ENCODE measurements around the gene SHANK3. TPM values are rescaled to one million over a fixed set of nuclear protein-coding genes. Genes with fewer than 3 reads are reported as not detected.

SHANK3 gene
- total RNA-seq, 6 experiments from 2014 or later = 9.7 to 16.0 (median 14.8) TPM

GRCh38 chr22:50700387-50701075, 27.9 kb downstream of the SHANK3 start:
- no peaks in the 10 kb centered on the region for H3K27me3 ChIP-seq
- no peaks in the 10 kb centered on the region for H3K9me3 ChIP-seq
- ATAC-seq (peak; percentile 63 to 79 (median 74)), DNase-seq (peak; percentile 77 to 96 (median 94))
- intact Hi-C loops (cut with DNase I) = no loop called here
- H3K27ac ChIP-seq = peak overlapping the region; percentile 84 to 96 (median 96)
- H3K4me1 ChIP-seq = peaks cover 0 to 57% (median 20%) of the 10 kb centered on the region in 4 donors
- H3K36me3 ChIP-seq = peaks cover 0 to 10% (median 0%) of the 10 kb centered on the region in 4 donors
- 49% methylated on average over 8 of the region's 19 CpGs for WGBS (ENCODE audit: insufficient coverage, low coverage, low lambda C conversion rate, missing lambda C conversion rate)
- peak overlapping the region in 2 of 3 donors; percentile 33 to 36 for H3K4me3 ChIP-seq
- TF ChIP-seq POLR2A (IDR thresholded peaks at IDR 0.05) (peak; percentile 73), CTCF (IDR thresholded peaks at IDR 0.05) (peak in 1 of 4 donors; percentile 29)

GRCh38 chr22:50701076-50701419, 28.4 kb downstream of the SHANK3 start:
- H3K4me3 ChIP-seq = peak overlapping the region in 2 of 3 donors; percentile 19 to 33
- no peak for DNase-seq
- peaks cover 0 to 57% (median 20%) of the 10 kb centered on the region in 4 donors for H3K4me1 ChIP-seq
- no peaks in the 10 kb centered on the region for H3K27me3 ChIP-seq
- intact Hi-C loops (cut with DNase I) = no loop called here
- no peaks in the 10 kb centered on the region for H3K9me3 ChIP-seq
- TF ChIP-seq CTCF (IDR thresholded peaks at IDR 0.05) (no peak), POLR2A (IDR thresholded peaks at IDR 0.05) (peak; percentile 31)
- 2% methylated on average over 6 of the region's 7 CpGs for WGBS (ENCODE audit: insufficient coverage, low coverage, low lambda C conversion rate, missing lambda C conversion rate)
- peak overlapping the region; percentile 84 to 96 (median 96) for H3K27ac ChIP-seq
- peaks cover 0 to 10% (median 0%) of the 10 kb centered on the region in 4 donors for H3K36me3 ChIP-seq
- peak; percentile 8 to 38 (median 31) for ATAC-seq

- 63% methylated on average over 5 of the region's 11 CpGs for WGBS (ENCODE audit: insufficient coverage, low coverage, low lambda C conversion rate, missing lambda C conversion rate)
- peak overlapping the region in 2 of 3 donors; percentile 19 to 33 for H3K4me3 ChIP-seq
- H3K27me3 ChIP-seq = no peaks in the 10 kb centered on the region
- DNase-seq (peak; percentile 11 to 45 (median 37)), ATAC-seq (no peak)
- no peaks in the 10 kb centered on the region for H3K9me3 ChIP-seq
- H3K4me1 ChIP-seq = peaks cover 0 to 57% (median 20%) of the 10 kb centered on the region in 4 donors
- intact Hi-C loops (cut with DNase I) = no loop called here
- H3K27ac ChIP-seq = peak overlapping the region in 2 of 3 donors; percentile 96
- H3K36me3 ChIP-seq = peaks cover 0 to 15% (median under 1%) of the 10 kb centered on the region in 4 donors
- TF ChIP-seq POLR2A (IDR thresholded peaks at IDR 0.05) (no peak), CTCF (IDR thresholded peaks at IDR 0.05) (no peak)
Measured at GRCh38 chr22:50701428-50702154, 29.0 kb downstream of the SHANK3 start.

GRCh38 chr22:50702261-50702671, 29.6 kb downstream of the SHANK3 start:
- no peaks in the 10 kb centered on the region for H3K9me3 ChIP-seq
- ATAC-seq (no peak), DNase-seq (peak; percentile 18 to 43 (median 38))
- 54% methylated on average over 5 of the region's 7 CpGs for WGBS (ENCODE audit: insufficient coverage, low coverage, low lambda C conversion rate, missing lambda C conversion rate)
- no peak overlapping the region for H3K4me3 ChIP-seq
- peaks cover 0 to 54% (median 20%) of the 10 kb centered on the region in 4 donors for H3K4me1 ChIP-seq
- H3K27ac ChIP-seq = no peak overlapping the region
- TF ChIP-seq POLR2A (IDR thresholded peaks at IDR 0.05) = no peak
- no peak for TF ChIP-seq CTCF (IDR thresholded peaks at IDR 0.05)
- intact Hi-C loops (cut with DNase I) = no loop called here
- H3K27me3 ChIP-seq = no peaks in the 10 kb centered on the region
- peaks cover 0 to 17% (median 2%) of the 10 kb centered on the region in 4 donors for H3K36me3 ChIP-seq
